ENCODE measurements around the gene KLHL29. TPM values are rescaled to one million over a fixed set of nuclear protein-coding genes. Genes with fewer than 3 reads are reported as not detected.

KLHL29 gene
- total and polyA plus RNA-seq, 4 donors: 0.29 to 2.3 (median 0.68) TPM

DNA sequence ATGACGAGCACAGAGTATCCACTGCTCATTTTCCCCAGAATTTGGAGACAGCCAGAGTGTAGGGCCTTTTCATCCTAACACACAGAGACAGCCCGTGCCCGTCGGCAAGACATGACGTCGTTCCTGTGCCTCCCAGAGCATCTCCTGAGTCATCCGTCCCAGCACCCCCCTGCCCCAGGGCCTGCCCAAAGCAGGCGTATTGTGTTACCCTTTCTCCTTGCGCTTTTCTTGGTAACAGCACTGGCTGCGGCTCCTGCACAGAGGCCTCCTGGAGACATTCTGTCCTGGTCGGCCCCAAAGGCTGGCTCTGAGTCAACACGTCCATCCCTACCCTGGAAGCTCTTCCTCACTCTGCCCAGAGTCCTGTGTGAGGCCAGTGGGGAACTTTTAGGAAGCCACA, 217.1 kb downstream of the KLHL29 start:
- no peak overlapping the region for H3K9ac ChIP-seq (ENCODE audit: low read depth in 1 of 2, low read length in 2 of 2)
- TF ChIP-seq FOXA2 (IDR thresholded peaks at IDR 0.05): no peak
- no peak for TF ChIP-seq ZBTB33 (IDR thresholded peaks at IDR 0.05)
- TF ChIP-seq YY1 (IDR thresholded peaks at IDR 0.05): no peak
- TF ChIP-seq MAX (IDR thresholded peaks at IDR 0.05): no peak
- TF ChIP-seq TAF1 (conservative IDR thresholded peaks at IDR 0.05): no peak
- no peak for TF ChIP-seq FOXA1 (IDR thresholded peaks at IDR 0.05)
- TF ChIP-seq HNF4A (conservative IDR thresholded peaks at IDR 0.05): no peak
- TF ChIP-seq RXRA (IDR thresholded peaks at IDR 0.05): no peak
- TF ChIP-seq RAD21 (IDR thresholded peaks at IDR 0.05): no peak
- TF ChIP-seq CTCF (IDR thresholded peaks at IDR 0.05; ENCODE audit: low read depth, low read length, missing input control): no peak
- TF ChIP-seq GABPA (IDR thresholded peaks at IDR 0.05 in 1 of 2, conservative IDR thresholded peaks at IDR 0.05 in 1 of 2): no peak
- TF ChIP-seq REST (IDR thresholded peaks at IDR 0.05): no peak
- 85% methylated on average over 12 of the region's 12 CpGs for WGBS
- H3K36me3 ChIP-seq (ENCODE audit: control insufficient read depth in 4 of 4, insufficient read depth in 3 of 4, low read depth in 1 of 4, low read length in 3 of 4): no peaks in the 10 kb centered on the region
- no peaks in the 10 kb centered on the region for H3K4me1 ChIP-seq (ENCODE audit: control insufficient read depth in 4 of 4, insufficient read depth in 4 of 4, low read length in 3 of 4)
- no peaks in the 10 kb centered on the region for H3K27me3 ChIP-seq (ENCODE audit: control insufficient read depth in 4 of 4, insufficient read depth in 4 of 4, low read length in 3 of 4)
- no peak overlapping the region for H3K27ac ChIP-seq (ENCODE audit: low read depth in 1 of 2, low read length in 2 of 2)
- DNase-seq (ENCODE audit: low spot score): no peak
- H3K9me3 ChIP-seq (ENCODE audit: control insufficient read depth in 4 of 4, low read length in 3 of 4): peaks cover 0 to 5% (median 4%) of the 10 kb centered on the region in 4 donors
- H3K4me3 ChIP-seq (ENCODE audit: low read depth in 1 of 3, low read length in 3 of 3): no peak overlapping the region

DNA sequence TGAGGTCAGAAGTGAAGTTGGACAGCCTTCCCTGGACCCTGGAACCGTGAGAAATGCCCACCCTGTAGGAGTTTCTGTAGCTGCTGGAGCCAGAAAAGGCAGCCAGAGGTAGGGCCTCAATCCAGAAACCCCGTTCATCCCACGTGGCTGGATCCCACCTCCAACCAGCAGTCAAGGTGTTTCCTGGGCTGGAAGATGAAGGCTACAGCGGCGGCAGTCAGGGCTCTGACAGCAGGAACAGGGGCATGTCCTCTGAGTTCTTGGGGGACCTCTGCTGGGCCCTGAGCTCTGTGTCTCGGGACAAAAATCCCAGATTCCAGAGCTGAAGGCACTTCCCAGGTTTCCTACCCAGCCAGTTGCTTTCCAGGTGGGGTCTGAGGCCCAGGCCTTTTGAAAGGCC, 218.2 kb downstream of the KLHL29 start:
- no peak overlapping the region for H3K9ac ChIP-seq (ENCODE audit: low read depth in 1 of 2, low read length in 2 of 2)
- DNase-seq (ENCODE audit: low spot score): no peak
- no peak overlapping the region for H3K27ac ChIP-seq (ENCODE audit: low read depth in 1 of 2, low read length in 2 of 2)
- H3K9me3 ChIP-seq (ENCODE audit: control insufficient read depth in 4 of 4, low read length in 3 of 4): peaks cover 0 to 5% (median 4%) of the 10 kb centered on the region in 4 donors
- no peaks in the 10 kb centered on the region for H3K36me3 ChIP-seq (ENCODE audit: control insufficient read depth in 4 of 4, insufficient read depth in 3 of 4, low read depth in 1 of 4, low read length in 3 of 4)
- 84% methylated on average over 6 of the region's 6 CpGs for WGBS
- no peaks in the 10 kb centered on the region for H3K4me1 ChIP-seq (ENCODE audit: control insufficient read depth in 4 of 4, insufficient read depth in 4 of 4, low read length in 3 of 4)
- TF ChIP-seq GABPA (IDR thresholded peaks at IDR 0.05 in 1 of 2, conservative IDR thresholded peaks at IDR 0.05 in 1 of 2): no peak
- TF ChIP-seq FOXA1 (IDR thresholded peaks at IDR 0.05): no peak
- TF ChIP-seq HNF4A (conservative IDR thresholded peaks at IDR 0.05): no peak
- no peak for TF ChIP-seq TAF1 (conservative IDR thresholded peaks at IDR 0.05)
- no peak for TF ChIP-seq FOXA2 (IDR thresholded peaks at IDR 0.05)
- TF ChIP-seq REST (IDR thresholded peaks at IDR 0.05): no peak
- no peak for TF ChIP-seq ZBTB33 (IDR thresholded peaks at IDR 0.05)
- H3K4me3 ChIP-seq (ENCODE audit: low read depth in 1 of 3, low read length in 3 of 3): no peak overlapping the region
- H3K27me3 ChIP-seq (ENCODE audit: control insufficient read depth in 4 of 4, insufficient read depth in 4 of 4, low read length in 3 of 4): no peaks in the 10 kb centered on the region

All from liver (tissue), 9 donors.